Gastroesophageal sphincter (tissue), 3 donors: ENCODE measurements around the gene SLC16A6.

ENCODE experiments used
- POLR2AphosphoS5 ChIP-seq: sonication (generic); formaldehyde crosslinking; IDR thresholded peaks from one replicate; pipeline ENCODE4 v1.6.1; 2017; ENCODE audit warnings: antibody characterized with exemption
- TF ChIP-seq, protein P1 (sequence below), 4 experiments: fragments of 200-600 bp in 2 of 4; fragments of 450-650 bp in 2 of 4; sonication (generic) in 1 of 4; IDR thresholded peaks; one replicate each; pipeline ENCODE4 v1.5.1; 2017 to 2019; ENCODE audit warnings: antibody characterized with exemption in 4 of 4, mild to moderate bottlenecking in 2 of 4, moderate library complexity in 2 of 4

DNA sequence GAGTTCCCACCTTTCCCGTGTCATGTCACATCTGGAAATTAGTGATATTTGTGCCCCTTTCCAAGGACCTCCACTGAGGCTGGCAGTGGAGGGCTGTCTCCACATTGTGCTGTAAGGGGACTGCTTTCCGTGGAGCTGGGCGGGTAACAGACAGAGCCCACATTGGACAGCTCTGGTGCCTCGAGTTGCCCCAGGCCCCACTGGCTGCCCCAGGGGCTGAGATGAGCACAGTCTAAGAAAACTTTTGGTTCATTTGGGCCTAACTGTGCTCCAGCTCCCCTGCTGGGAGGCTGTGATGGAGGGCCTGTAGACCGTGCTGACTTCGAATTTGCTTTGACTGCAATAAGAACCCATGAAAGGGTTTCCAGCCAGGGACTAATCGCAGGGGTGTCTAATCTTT lies 38.4 kb upstream of the SLC16A6 start:
- TF ChIP-seq, protein P1, sequence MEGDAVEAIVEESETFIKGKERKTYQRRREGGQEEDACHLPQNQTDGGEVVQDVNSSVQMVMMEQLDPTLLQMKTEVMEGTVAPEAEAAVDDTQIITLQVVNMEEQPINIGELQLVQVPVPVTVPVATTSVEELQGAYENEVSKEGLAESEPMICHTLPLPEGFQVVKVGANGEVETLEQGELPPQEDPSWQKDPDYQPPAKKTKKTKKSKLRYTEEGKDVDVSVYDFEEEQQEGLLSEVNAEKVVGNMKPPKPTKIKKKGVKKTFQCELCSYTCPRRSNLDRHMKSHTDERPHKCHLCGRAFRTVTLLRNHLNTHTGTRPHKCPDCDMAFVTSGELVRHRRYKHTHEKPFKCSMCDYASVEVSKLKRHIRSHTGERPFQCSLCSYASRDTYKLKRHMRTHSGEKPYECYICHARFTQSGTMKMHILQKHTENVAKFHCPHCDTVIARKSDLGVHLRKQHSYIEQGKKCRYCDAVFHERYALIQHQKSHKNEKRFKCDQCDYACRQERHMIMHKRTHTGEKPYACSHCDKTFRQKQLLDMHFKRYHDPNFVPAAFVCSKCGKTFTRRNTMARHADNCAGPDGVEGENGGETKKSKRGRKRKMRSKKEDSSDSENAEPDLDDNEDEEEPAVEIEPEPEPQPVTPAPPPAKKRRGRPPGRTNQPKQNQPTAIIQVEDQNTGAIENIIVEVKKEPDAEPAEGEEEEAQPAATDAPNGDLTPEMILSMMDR (IDR thresholded peaks at IDR 0.05): no peak
- no peak for TF ChIP-seq POLR2AphosphoS5
